GM18502 (cell line): ENCODE measurements around the gene RERE.

Experiments
- ATAC-seq: cut with Tn5 transposase; IDR thresholded peaks from one replicate; pipeline ENCODE4 v1.9.1; 2021; ENCODE audit warnings: mild to moderate bottlenecking; ENCODE audit not compliant: unreplicated experiment, poor library complexity

Gene RERE

DNA sequence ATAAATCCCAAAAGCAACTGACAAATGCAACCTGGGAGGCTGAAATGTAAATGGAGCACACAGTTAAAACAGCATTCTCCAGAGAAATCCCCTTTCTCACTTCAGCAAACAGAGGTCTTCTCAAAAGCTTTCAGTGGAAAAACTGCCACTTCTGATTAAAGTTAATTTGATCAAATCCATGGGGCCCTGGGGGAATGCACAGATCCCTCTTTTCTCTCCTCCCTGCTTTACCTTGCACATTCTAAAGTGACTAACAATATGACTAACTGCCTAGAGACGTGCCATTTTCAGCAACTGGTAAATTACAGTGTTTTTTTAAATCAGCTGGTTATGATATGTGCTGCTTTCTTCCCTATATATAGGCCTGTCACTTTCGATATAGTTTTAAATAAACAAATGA, 142.5 kb downstream of the RERE start:
- no peak for ATAC-seq

DNA sequence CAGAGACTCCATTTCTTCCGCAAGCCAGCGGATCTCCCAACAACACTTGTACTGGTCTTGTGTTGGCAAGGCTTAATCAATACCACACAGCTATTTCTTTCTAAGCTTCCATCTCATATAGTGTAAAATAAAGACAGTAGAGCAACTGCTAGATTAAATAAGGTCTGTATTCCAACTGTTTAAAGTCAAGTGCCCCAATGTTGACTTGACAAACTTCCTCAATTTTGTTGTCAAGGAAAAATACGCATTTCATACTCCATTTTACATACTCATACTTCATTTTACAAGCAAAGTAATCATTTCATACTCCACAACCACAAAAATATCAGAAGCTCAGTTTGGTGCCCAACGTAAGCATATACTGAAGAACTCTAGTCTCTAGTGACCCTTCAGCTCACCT, 143.0 kb downstream of the RERE start:
- ATAC-seq, result no peak

DNA sequence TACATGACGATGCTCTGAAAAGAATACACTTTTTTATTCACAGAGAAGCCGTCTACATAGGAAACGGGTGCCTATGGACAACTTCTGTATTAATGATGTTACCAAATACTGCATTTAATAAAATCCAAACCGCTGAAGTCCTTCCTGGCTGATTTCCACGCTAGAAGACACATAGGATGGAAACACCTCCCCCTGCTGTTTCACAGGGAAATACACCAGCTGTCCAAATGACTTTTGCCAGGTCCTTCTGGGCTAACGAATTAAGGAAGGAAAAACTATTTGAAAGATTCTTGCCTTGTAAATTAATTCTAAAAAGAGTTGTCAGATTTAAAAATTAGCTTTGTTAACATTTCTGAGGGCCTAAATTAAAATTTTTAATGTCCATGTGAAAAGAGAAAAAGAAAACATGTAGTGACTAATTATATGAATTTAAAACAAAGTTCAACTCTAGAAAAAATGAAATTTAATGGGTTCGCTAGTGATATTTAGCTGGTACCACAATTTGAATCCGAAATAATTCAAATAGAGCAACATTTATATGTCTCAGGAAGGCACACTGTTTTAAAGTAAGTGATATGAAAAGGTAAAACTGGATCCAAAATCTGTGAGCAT, 146.0 kb downstream of the RERE start:
- no peak for ATAC-seq

DNA sequence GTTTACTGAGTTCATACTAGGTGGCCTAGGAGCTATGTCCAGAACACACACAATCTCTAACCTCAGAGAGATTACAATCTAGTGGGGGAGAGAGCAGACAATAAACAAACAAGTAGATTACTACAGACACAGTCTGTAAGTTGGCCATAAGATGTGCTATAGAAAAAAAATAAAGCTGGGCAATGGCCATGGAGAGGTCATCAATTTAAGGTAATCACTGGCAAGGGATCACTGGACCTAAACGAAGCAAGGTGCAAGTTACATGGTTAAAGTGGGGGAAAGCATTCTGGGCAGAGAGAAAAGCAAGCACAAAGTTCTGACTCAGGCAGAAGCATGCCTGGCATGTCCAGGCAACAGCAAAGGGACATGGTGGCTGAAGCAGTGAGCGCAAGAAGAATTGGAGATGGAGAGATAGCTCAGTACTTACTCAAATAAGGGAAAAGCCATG, 147.0 kb downstream of the RERE start:
- no peak for ATAC-seq

DNA sequence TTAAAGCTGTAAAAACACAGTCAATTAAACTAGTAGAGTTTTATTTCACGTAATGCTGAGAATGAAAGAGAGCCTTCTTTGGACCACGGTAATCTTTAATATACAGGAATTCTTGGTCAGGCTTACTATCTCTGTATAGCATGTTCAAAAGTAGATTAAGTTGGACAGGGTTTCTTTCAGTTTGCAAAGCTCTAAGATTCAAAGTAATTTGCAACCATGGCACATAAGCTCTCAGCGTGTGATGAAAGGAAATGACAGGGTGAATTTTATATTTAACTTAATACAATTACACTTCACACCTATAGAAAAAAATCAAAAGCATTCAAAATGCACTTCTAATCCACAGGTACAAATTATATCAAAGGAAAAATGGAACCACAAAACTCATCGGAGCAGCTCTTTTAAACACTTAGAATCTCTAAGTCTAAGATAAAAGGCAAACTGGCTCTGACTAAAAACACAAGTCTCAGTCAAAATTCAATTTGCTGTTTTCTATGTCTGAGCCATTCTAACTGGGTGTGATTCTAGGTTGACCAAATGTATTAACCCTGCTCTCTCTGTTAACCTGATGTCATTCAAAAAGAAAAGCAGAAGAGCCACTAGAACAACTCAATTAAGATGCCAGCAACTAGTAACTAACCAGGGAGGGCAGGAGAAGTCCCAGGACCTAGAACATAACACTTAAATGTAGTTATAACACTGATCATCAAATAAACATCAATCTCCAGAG, 147.7 kb downstream of the RERE start:
- ATAC-seq, result no peak

DNA sequence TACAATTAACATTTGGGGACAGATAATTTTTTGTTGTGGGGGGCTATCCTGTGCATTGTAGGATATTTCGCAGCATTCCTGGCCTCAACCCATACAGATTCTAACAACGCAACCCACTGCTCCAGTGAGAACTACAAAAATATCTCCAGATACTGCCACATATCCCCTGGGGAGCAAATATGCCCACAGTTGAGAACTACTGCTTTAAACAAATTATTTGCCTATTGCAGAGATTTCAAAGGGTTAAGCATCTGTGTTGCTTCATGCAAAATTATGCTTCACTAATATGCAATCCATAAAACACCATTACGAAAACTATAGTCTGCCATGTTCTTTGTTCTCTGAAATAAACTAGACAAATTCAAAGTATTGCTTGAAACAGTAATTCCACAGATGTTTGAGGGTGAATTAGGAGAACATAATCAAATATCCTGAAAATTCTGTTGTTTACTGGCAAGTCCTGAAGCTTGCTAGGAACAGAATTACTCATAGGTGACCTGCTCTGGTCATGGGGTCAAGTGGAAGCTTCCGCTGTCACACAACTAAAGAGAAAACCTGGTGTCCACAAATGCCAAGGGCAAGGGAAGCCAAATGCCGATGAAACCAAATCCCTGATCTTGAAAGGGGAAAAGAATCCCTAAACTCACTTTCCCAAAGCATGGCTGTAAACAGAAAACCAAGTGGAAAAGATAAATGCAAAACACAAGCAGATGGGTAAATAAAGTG, 149.4 kb downstream of the RERE start:
- ATAC-seq, result no peak

DNA sequence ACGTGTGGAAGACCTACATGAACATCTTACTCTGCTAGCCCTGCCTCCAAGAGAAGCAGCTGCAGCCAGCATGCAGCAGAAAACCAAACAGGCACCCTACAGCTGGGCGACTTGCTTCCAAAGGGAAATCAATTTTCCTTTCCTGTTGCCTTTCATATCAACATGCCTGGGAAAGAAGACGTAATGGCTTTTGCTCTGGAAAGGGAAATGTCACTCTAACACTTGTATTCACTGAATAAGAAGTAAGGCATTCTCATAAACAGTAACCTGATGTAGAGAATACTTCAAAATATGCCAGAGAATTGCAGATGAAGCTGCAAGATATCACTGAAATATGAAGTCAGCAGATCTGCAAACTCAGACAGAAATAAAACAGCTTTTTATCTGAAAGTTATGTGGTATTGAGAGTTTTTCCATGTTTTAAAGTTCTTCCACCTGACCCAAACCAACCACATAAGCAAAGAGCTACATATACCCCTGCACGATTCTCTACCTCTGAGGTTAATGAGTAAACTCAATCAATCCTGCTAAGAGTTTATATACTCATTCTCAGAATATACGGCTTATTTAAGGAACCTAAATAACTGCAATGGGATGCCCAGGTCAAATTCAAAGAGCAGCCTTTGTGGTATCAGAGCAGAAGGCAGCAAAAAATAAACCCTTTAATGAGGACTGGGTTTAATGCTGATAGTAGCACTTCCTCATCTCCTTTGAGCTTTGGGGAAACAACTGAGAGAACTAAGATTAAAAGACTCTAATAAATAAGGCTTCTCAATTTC, 150.9 kb downstream of the RERE start:
- no peak for ATAC-seq

DNA sequence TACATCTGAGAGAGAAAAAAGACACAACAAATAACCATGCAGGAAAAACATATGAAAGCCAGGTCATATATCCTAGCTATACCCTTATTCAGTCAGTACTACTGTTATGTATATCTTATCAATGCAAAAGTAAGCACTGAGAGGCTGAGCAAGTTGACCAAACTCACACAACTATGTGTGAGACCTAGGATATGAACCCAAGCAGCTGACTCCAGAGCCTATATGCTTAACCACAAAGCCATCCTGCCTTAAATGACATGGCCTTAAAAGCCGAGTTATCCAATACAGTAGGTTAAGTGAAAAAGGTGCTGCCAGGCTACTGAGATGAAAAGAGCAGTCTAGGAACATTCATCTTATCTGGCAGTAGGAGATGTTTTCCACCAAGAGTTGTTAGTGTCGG, 151.6 kb downstream of the RERE start:
- ATAC-seq, result no peak

DNA sequence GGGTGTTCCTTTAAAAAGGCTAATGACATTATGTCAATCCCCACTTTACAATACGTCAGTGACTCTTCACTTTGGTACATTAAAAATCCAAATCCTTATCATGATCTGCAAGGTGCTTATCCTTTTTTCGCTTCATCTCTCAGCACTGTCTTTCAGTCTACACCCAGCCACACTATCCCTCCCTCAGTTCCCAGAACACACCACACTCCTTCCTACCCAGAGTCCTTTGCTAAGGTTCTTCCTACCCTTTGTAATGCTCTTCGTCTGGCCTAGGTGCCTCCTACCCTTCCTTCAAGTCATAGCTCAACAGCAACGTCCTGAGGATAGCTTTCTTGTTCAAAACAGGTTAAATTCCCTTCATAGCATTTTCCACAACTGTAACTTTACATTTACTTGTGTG, 152.6 kb downstream of the RERE start:
- no peak for ATAC-seq

DNA sequence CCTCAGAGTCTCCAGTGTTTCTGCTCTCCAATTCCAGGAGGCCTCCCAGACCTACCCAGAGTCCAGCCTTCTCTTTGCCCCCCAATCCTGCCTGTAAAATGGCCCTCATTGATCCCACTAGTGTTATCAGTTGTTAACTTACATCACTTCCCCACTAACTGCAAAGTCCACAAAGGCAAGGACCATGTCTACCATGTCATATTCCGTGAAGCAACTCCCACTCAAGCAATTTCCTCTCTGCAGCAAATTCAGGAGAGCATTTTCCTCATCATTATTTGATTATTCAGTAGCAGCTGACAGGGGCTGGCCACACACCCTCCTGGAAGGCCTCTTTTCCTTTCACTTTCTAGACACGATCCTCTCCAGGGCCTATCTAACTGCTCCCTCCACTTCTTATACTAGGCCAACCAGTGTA, 153.5 kb downstream of the RERE start:
- ATAC-seq, result peak; percentile 46

DNA sequence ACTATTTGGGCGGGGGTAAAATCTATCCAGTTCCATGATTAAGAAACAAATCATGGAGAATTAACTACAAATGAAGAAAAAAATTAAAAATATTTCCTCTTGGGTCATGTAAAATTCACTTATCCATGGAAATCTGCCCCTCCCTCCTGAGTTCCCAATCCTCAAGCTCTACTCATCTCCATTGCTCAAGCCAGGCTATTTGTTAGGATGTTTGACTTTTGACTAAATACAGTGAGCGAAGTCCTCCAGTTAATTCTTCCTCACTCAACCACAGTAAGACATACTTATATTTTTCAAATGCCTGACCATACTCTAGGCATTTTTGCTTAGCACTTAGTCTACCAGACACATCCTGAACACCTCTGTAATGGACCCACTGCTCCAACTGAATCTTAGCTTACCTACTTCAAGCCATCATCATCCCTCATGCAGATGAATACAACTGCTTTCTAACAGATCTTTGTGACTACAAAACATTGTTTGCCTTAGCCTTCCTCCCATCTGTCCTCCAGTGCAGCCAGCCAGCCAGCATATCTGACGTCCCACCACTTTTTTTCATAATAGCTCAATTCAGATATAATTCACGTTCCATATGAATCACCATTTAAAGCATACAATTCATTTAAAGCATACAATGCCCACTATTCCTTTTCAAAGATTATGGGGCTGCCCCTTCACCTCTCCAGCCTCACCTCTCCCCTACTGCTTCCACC, 154.2 kb downstream of the RERE start:
- no peak for ATAC-seq

DNA sequence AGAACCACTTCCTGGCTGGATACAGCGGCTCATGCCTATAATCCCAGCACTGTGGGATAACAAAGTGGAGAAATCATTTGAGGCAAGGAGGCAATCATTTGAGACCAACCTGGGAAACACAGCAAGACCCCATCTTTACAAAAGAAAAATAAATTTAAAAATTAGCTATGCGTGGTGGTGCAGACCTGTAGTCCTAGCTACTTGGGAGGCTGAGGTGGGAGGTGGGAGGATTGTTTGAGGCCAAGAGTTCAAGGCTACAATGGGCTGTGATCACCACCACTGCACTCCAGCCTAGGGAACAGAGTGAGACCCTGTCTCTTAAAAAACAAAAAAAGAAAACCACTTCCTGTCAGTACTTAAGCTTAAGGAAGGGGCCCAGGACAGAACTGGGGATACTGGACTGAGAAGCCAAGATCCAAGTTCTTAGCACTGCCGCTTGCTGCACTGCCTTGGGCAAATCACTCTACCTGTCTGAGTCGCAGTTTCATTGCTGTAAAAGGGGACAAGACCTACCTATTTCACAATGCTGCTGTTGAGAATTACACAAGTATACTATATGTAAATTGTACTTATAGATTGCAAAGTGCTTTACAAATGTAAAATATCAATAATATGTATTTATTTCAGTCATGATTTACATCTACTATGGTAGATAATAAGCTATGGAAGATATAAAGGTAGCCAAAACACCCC, 154.9 kb downstream of the RERE start:
- no peak for ATAC-seq

DNA sequence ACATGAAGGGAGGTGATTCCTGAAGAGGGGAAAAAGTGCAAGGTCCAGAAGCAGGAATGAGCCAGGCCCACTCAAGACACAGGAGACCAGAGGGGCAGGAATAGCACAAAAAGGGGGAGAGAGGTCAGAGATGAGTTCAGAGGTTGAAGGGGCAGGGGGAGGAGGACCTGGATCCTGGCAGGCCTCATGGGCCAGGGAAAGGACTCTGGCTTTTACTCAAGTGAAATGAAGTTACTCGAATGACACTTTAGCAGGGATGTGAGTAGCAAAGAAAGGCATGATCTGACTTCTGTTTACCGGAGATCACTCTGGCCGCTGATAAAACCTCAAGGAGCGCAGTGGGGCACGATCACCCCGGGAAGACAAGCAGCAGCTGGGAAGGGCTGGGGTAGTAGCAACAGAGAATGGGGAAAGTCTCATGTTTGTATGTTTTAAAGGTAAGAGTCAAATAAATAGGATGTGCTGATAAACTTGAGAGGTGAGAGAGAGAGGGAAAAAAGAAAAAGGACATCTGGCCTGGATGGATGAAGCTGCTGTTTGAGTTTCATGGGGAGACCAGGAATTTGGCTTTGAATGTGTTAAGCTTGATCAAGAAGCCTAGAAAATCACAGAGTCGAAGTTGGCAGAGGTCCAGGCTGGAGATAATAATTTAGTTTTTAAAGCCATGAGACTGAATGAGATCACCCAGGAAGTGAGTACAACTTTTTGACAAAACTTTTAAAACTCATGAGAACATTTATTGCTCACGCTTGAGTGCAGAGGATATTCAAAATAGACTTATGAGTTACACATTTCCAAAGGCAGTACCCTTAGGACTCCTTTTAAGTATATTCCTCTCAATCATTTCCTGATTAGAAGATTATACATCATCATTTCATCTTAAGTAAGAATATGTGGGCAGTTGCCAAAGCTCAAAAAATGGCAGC, 156.0 kb downstream of the RERE start:
- ATAC-seq, result no peak

DNA sequence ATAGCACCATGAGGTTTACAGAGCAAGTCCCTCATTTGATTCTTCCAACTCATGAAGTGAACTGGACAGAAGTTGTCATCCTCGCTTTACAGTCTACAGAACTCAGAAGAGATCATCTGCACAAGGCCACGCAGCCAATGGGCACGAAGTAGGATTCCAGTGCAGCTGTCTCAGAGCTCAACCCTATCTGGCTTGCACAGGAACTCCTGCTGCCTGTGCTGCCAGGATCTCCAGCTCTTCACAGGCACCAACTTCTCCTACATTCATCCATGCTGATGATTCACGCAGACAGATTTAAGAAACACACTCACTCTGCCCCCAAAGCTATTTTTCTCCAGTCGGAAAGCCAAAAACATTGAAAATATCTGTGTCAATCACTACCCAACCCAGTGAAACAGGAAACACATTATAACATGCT, 157.0 kb downstream of the RERE start:
- ATAC-seq, result no peak

DNA sequence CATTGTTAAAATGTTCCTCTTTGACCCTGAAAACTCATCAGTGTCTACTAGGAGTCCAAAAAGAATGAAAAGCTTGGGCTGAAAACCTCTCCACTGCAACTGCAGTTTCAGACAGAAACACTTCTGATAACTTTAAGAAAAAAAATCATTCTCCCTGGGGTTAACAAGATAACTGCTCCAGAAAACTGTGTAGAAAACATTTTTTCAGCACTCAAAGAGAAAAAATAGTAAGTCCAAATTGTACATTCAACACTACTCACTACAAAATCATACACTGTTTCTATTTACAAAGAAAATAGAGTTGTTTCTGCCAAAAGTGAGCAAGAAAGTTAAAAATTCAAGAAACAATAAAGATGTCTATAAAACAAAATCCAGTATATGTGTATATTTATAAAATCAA, 157.8 kb downstream of the RERE start:
- ATAC-seq, result no peak

DNA sequence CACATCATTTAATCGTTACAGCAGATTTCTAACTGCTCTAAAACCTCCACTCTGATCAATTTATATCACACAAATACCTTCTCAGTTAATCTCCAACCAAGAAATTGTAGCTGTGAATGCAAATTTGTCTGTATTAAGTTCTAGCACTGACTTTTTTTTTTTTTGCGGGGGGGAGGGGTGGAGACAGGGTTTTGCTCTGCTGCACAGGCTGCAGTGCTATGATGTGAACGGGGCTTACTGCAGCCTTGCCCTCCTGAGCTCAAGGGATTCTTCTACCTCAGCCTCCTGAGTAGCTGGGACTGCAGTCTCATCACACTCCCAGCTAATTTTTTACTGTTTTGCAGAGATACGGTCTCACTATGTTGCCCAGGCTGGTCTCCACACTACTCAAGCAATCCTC, 163.6 kb downstream of the RERE start:
- ATAC-seq, result no peak

DNA sequence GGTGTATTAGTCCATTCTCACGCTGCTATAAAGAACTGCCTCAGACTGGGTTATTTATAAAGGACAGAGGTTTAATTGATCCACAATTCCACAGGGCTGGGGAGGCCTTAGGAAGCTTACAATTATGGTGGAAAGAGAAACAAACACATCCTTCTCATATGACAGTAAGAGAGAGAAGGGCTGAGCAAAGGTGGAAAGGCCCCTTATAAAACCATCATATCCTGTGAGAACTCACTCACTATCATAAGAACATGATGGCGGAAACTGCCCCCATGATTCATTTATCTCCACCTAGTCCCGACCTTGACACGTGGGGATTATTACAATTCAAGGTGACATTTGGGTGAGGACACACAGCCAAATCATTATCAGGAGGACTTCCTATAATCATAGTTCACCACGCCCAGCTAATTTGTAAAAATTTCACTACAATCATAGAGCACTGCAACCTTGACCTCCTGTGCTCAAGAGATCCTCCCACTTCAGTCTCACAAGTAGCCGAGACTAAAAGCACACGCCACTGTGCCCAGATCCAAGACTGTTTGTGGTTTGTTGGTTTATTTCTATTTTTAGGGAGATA, 164.9 kb downstream of the RERE start:
- no peak for ATAC-seq

DNA sequence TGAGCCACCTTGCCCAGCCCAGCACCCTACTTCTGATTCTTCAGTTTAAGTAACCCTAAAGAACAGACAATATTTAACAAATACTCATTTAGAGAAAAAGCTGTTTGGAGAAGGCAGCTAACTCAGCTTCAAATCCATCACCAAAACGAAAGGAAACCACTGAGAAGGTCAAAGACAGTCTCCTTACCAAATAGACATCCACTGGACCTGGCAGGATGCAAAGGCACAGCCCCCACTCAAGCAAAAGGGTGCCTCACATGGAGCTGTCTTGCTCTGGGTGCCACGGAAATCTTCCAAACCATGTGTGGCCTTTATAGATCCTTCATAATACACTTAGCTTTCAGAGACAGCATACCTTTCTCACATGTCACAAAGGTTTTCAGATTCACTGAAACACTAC, 165.5 kb downstream of the RERE start:
- ATAC-seq, result no peak
